KG1 (cell line): Measurements from ENCODE around the gene PRSS35.
"Not testable (repeated sequence)": the region's sequence is repeated elsewhere in the genome, so short reads cannot be mapped to it uniquely, and the experiment has no call there.

Source experiments
- DNase-seq: peaks from one replicate; lab custom pipeline; 2025; lab: John Stamatoyannopoulos, UW

PRSS35 gene

GRCh38 chr6:83511901-83512681, at the start of gene PRSS35:
Gene PRSS35, plus strand, starts transcription at chr6:83512534. Its CDS starts 10,908 bp downstream, at chr6:83523442.
- DNase-seq = no peak

DNA sequence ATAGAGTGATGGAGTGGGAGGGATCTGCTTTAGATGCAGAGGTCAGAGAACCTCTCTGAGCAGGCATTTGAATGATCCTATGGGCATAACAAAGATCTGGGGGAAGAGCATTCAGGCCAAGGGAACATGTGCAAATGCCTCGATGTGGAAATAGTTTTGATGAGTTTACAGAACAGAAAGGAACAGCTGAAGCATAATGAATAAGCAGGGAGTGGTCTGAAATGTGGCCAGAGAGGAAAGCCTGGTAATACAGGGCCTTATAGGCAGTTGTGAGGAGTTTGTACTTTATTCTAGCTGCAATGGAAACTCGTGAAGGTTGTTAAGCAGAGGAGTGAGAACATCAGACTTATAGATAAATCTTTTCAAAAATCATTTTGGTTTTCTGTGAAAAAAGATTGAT, 48.4 kb upstream of the PRSS35 start:
- DNase-seq = no peak

GRCh38 chr6:83464381-83465140, 47.8 kb upstream of the PRSS35 start:
- no peak for DNase-seq

DNA sequence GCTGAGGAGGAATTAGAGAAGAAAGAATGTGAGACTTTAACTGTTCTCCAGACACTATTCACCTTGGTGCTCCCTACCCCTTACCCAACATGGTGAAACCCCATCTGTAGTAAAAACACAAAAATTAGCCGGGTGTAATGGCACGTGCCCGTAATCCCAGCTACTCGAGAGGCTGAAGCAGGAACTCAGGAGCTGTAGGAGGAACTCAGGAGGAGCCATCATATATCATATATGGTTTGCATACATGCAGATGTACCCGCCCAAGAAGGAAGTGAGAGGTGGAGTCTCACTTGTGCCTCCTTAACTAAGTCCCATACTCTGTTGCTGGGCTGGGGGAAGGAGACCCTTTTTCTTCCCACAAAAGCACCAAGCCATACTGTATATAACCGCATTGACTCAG, 46.0 kb upstream of the PRSS35 start:
- DNase-seq = no peak

GRCh38 chr6:83467620-83468036, 44.7 kb upstream of the PRSS35 start:
- peak; percentile 59 for DNase-seq

GRCh38 chr6:83470001-83470400, 42.3 kb upstream of the PRSS35 start:
- no peak for DNase-seq

- no peak for DNase-seq
Observed at GRCh38 chr6:83470587-83470986, 41.7 kb upstream of the PRSS35 start.

- no peak for DNase-seq
Observed at GRCh38 chr6:83472767-83473166, 39.6 kb upstream of the PRSS35 start.

GRCh38 chr6:83474309-83474708, 38.0 kb upstream of the PRSS35 start:
- DNase-seq = no peak

DNA sequence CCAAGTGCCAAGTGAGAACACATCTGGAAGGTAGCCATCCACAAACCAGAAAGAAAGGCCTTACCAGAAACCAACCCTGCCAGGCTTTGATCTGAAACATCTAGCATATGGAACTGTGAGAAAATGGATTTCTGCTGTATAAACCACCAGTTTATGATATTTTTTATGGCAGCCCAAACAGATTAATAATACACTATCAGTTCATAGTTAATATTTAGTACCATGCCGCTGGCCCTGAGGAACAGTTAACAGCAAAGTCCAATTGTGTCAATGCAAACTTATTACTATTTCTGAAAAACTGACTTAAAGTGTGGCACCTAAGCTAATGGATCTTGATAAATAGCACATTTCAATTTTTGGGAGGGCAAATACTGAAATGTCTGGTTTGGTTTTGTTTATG, 35.4 kb upstream of the PRSS35 start:
- DNase-seq = no peak

- DNase-seq = no peak
Observed at GRCh38 chr6:83479389-83479788, 32.9 kb upstream of the PRSS35 start.

GRCh38 chr6:83480470-83480869, 31.9 kb upstream of the PRSS35 start:
- no peak for DNase-seq

DNA sequence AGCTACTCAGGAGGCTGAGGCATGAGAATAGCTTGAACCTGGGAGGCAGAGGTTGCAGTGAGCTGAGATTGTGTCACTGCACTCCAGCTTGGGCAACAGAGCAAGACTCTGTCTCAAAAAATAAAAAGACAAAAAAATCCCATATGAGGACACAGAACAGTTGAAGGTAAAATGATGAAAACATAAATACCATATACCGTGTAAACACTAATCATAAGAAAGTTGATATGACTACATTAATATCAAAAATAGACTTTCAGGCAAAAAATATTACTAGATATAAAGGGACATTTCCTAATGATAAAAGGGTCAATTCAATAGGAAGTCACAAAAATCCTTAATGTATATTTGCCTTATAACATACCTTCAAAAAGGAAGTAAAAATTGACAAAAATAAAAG, 30.4 kb upstream of the PRSS35 start:
- DNase-seq = not testable (repeated sequence)

GRCh38 chr6:83488448-83488847, 23.9 kb upstream of the PRSS35 start:
- no peak for DNase-seq

- DNase-seq = no peak
Observed at GRCh38 chr6:83488861-83489260, 23.5 kb upstream of the PRSS35 start.

- DNase-seq = no peak
Observed at GRCh38 chr6:83490217-83490807, 22.0 kb upstream of the PRSS35 start.

DNA sequence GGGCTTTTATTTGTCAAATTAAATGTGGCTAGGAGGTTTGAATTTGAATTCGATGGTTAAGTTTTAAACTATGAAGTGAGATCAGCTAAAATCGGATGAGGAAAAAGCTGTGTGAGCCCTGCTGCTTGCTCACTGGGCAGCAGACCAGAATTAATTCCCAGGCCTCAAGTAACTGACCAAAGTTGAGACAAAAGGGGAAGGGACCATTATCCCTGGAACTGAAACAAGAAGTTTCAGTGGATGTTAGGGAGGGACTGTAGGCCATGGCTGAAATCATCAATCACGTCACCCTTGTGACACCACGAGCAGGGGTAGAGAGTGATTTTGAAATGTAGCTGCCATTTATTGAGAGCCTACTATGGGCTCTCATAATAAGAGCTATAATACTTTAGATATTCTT, 7.0 kb upstream of the PRSS35 start:
- no peak for DNase-seq

- no peak for DNase-seq
Observed at GRCh38 chr6:83509441-83509840, 2.9 kb upstream of the PRSS35 start.

- DNase-seq = no peak
Observed at GRCh38 chr6:83510791-83511190, 1.5 kb upstream of the PRSS35 start.

GRCh38 chr6:83511266-83511665, 1.1 kb upstream of the PRSS35 start:
- no peak for DNase-seq

DNA sequence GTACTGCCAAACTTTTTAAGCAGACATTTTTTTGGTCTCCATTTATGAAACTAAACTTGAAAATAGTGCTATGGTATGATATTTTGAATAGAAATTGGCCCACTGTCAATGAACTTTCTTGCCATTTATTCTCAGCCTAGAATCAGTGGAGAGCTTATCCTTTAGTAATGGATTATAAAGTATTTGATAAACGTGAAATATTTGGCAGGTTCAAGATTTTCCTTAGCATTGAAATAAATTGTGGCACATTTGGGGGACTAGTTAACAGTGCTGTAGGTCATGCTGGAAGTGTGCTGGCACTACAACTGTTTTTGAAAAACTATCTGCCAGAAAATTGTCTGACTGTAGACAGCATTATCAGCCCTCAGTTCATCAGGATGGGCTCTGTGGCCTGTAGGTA, 2.1 kb downstream of the PRSS35 start:
- no peak for DNase-seq

GRCh38 chr6:83514866-83515466, 2.6 kb downstream of the PRSS35 start:
- peak; percentile 20 for DNase-seq

- DNase-seq = no peak
Observed at GRCh38 chr6:83517500-83517899, 5.2 kb downstream of the PRSS35 start.
